ENCODE measurements around the gene RASA4.
"Not testable (repeated sequence)": the region's sequence is repeated elsewhere in the genome, so short reads cannot be mapped to it uniquely, and the experiment has no call there.

- not testable (repeated sequence) for TF ChIP-seq SP1 (IDR thresholded peaks at IDR 0.05); ARNT (IDR thresholded peaks at IDR 0.05); ELF4 (IDR thresholded peaks at IDR 0.05); PKNOX1 (IDR thresholded peaks at IDR 0.05); CTBP1 (IDR thresholded peaks at IDR 0.05; ENCODE audit: borderline replicate concordance); BHLHE40 (IDR thresholded peaks at IDR 0.05; ENCODE audit: borderline replicate concordance); FOXA1 (IDR thresholded peaks at IDR 0.05); FOXK2 (IDR thresholded peaks at IDR 0.05); SUZ12 (IDR thresholded peaks at IDR 0.05); HDGF (IDR thresholded peaks at IDR 0.05; ENCODE audit: borderline replicate concordance)
Observed at GRCh38 chr7:102542771-102543170, 73.8 kb downstream of the RASA4 start.

Measured in HEK293T (cell line).